ENCODE measurements around the gene IGSF21. TPM values are rescaled to one million over a fixed set of nuclear protein-coding genes. Genes with fewer than 3 reads are reported as not detected.

Gene IGSF21
- total and polyA plus RNA-seq, 10 of the 15 experiments (the other 5 are each of a cell fraction or from before 2014, with no cell fraction given) = 0.03 to 0.49 TPM; not detected in 8

GRCh38 chr1:18118078-18118477 is 10.5 kb downstream of the IGSF21 start (continued):
- TF ChIP-seq CUX1 (IDR thresholded peaks at IDR 0.05; ENCODE audit: insufficient replicate concordance, low read depth, low read length) (no peak), USF1 (IDR thresholded peaks at IDR 0.05; ENCODE audit: borderline replicate concordance, extremely low read length, insufficient read depth, low read depth, low read length) (no peak), STAT1 (conservative IDR thresholded peaks at IDR 0.05) (no peak), FOXK2 (IDR thresholded peaks at IDR 0.05) (no peak), GABPA (IDR thresholded peaks at IDR 0.05; ENCODE audit: low read depth) (no peak), POLR2AphosphoS5 (IDR thresholded peaks at IDR 0.05; ENCODE audit: low read length) (no peak), MAX (IDR thresholded peaks at IDR 0.05; ENCODE audit: low read depth, low read length) (no peak), ZBTB40 (IDR thresholded peaks at IDR 0.05; ENCODE audit: borderline replicate concordance) (no peak), TCF12 (IDR thresholded peaks at IDR 0.05; ENCODE audit: low read depth, low read length) (no peak), SMAD5 (IDR thresholded peaks at IDR 0.05; ENCODE audit: low read depth) (no peak), RCOR1 (conservative IDR thresholded peaks at IDR 0.05; ENCODE audit: low read depth, low read length) (no peak), REST (IDR thresholded peaks at IDR 0.05; ENCODE audit: low read depth, low read length) (no peak)

Measured in GM12878 (cell line).